GM19395 (cell line): ENCODE measurements around the gene NR6A1.

Experiments
- ATAC-seq: cut with Tn5 transposase; IDR thresholded peaks from one replicate; pipeline ENCODE4 v1.9.1; 2021; ENCODE audit warnings: mild to moderate bottlenecking, moderate library complexity; ENCODE audit not compliant: unreplicated experiment

NR6A1 gene

DNA sequence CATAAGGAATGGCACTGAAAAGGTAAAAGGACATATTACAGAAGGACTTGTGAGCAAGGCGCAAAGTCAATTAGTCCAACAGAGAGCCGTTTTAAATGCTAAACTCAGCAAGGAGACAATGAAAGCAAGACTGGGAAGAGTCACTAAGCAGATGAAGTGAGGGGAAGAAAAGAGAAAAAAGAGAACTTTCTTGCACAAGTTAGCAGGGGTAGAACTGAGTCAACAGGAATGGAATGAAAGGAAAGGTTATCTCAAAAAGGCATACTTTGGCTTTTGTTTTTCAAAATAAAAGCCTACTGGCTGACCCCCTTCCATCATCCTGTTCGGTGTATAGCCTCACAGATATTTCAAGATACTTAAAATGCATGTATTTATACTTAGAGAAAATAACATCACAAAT is 75.0 kb downstream of the NR6A1 start:
- ATAC-seq: no peak

- ATAC-seq: no peak
Observed at GRCh38 chr9:124695280-124695890, 75.7 kb downstream of the NR6A1 start.

GRCh38 chr9:124694414-124695279 is 76.5 kb downstream of the NR6A1 start:
- ATAC-seq: no peak

DNA sequence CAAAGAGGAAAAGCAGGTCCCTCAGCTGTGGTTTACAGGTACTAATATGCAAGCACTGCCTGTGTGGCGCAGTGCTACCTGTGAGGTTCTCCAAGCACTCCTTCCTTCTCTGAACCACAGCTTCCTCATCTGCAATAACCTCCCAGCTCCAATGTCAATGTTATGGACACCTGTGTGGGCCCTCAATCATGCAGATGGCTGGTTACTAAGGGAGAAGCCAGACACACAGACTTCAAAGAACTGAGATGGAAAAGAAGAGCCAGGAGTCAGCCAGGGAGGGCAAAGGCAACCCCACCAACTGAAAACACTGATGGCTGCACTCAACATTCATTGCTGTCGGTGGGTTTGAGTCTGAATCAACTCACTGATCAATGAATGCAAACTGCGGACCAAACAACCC is 77.7 kb downstream of the NR6A1 start:
- ATAC-seq: no peak

- no peak for ATAC-seq
Observed at GRCh38 chr9:124688238-124688904, 82.7 kb downstream of the NR6A1 start.

- ATAC-seq: no peak
Observed at GRCh38 chr9:124686918-124687317, 84.2 kb downstream of the NR6A1 start.

- no peak for ATAC-seq
Observed at GRCh38 chr9:124685217-124685616, 85.9 kb downstream of the NR6A1 start.

DNA sequence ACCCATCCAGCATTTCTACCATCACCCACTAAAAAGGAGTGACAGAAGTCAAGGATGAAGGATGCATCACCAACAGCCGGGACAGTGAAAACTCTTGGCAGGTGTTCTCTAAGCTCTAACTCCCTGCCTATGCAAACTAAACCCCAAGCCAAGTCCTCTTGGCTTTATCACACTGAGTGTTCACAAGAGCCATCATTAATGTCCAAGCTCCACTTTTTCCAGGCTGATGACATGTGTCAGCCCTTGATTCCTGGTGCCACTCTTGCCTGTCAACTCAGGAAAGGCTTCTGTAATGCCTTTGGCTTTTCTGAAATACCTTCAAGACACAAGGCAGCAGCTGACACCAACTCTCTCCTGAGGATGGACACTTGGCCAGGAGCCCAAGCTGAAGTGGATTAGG is 86.9 kb downstream of the NR6A1 start:
- ATAC-seq: no peak

GRCh38 chr9:124683043-124683442 is 88.1 kb downstream of the NR6A1 start:
- ATAC-seq: no peak

- no peak for ATAC-seq
Observed at GRCh38 chr9:124680714-124681390, 90.3 kb downstream of the NR6A1 start.

DNA sequence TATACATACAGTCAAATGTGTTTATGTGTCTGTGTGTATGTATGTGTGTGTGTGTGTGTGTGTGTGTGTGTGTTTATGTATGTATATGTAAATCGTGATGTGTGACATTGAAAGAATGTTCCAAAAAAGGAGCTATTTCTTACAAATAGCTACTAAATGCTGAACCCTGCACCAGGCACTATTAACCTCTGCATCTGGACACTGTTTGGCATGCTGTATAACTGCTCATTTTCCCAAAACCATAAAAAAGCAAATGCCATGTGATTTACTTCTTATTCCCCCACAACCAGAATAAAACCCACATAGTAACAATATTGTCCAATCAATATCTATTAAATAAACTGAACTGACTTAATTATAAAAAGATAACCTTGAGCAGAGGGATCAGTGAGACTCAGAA is 91.1 kb downstream of the NR6A1 start:
- ATAC-seq: no peak

DNA sequence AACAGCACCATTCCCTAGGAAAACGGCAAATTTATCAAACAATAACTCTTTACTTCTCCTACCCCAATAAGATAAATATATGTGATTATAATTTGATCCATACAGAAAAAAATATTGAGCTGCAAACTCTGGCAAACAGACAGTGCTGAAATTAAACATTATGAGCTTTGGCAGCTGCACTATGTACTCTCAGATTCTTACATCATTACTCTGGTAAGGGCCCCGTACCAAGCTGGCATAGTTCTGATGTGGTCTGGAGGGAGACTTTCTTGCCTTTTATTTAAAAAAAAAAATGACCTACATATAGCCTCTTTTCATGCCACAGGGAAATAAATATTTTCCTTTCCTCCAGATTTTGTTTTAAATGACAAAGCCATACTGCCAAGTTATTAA is 95.0 kb downstream of the NR6A1 start:
- no peak for ATAC-seq

DNA sequence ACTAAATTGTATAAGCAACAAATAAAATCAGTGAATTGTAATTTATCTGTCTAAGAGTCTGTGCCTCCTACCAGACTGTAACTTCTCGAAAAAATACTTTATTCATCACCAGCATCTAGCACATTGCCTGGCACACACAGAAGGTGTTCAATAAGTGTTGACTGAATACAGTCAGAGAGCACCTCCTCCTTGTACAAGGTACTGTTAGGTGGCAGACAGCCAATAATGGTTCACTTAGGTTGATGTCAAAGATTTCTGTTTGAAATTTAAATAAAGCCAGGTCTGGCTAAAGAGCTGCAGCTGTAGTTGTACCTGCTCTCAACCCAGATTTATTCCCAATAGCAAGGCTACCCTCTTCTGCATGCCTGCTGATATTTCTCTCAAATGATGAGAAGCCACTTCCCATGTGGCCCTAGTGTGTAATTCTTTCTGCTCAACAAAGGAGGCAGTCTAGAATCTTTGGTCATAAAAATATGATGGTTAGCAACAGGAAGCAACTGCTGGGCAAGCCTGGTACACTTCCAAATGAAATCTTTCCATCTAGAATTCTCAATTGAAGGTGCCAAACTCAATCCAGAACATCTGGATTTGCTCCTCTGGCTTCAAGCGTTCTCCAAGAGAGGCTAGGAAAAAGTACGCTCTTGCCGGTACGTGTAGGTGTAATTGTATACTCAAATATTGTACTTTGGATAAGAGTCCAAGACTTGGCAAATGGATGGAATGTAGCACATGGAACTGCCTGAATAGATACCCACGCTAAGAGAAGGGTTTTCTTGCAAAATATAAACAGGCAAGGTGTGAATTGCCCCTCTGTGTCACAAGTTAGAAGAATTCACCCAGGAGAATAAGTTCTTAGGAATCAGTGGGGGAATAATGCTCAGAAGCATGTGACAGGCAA is 95.6 kb downstream of the NR6A1 start:
- ATAC-seq: no peak

- ATAC-seq: no peak
Observed at GRCh38 chr9:124674651-124675050, 96.5 kb downstream of the NR6A1 start.

DNA sequence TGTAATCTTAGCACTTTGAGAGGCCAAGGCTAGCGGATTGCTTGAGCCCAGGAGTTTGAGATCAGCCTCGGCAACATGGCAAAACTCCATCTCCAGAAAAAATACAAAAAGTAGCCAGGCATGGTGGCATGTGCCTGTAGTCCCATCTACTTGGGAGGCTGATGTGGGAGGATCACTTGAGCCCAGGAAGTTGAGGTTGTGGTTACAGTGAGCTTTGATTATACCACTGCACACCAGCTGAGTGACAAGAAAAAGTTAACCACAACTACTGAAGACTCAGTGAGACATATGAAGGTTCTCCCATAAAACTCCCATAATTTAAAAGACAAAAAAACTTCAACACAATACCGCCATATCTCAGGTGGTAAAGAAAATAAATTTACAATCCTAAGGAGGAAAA is 98.0 kb downstream of the NR6A1 start:
- no peak for ATAC-seq

- no peak for ATAC-seq
Observed at GRCh38 chr9:124671861-124672260, 99.2 kb downstream of the NR6A1 start.

- no peak for ATAC-seq
Observed at GRCh38 chr9:124666642-124667041, 104.5 kb downstream of the NR6A1 start.

DNA sequence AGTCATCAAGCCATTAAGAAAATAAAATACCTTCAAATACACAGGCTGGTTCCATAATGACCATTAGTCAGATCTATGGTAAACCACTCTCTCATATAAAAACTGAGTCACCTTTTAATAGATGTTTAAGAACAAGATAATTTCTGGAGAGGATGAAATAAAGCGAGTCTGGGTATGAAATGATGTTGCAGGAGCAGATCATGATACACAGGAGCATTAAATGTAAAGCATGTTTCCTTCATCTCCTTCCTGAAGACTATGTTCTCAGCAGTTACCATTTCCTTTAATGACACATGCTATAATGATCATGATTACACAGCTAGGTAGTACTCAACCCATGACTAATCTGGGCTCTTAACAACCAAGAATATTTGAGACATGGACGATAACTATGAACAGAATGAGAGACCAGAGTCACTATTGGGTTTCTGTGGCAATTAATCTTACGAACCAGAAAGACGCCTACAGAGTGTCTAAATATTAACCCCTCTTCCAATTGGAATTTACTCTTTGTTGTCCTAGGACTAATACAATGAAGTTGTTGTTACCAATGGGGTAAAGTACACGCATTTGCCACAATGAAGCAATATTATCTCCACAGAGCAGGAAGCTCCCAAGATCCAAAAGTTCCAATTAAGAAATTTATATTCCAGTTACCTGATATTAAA is 105.6 kb downstream of the NR6A1 start:
- no peak for ATAC-seq

- no peak for ATAC-seq
Observed at GRCh38 chr9:124664143-124664542, 107.0 kb downstream of the NR6A1 start.
